H1 (cell line): ENCODE results near the gene RIPOR2.

Experiments
- CTCF ChIP-seq, 3 experiments: IDR thresholded peaks; 1 replicate in 2 of 3; 2 replicates in 1 of 3; pipeline versions ENCODE4 v1.5.1 to v1.6.1; 2011; ENCODE audit warnings: low read length in 3 of 3, mild to moderate bottlenecking in 3 of 3, inconsistent platforms in 2 of 3, low read depth in 1 of 3, moderate library complexity in 1 of 3; ENCODE audit not compliant: insufficient read depth in 1 of 3; ENCODE audit errors: control extremely low read depth in 1 of 3
- EZH2 ChIP-seq: fragments of 200-600 bp; sonication (generic); IDR thresholded peaks from 2 replicates; pipeline ENCODE4 v1.7.1; 2012; ENCODE audit warnings: low read depth, mild to moderate bottlenecking, moderate library complexity, low read length, inconsistent platforms; ENCODE audit not compliant: severe bottlenecking

DNA sequence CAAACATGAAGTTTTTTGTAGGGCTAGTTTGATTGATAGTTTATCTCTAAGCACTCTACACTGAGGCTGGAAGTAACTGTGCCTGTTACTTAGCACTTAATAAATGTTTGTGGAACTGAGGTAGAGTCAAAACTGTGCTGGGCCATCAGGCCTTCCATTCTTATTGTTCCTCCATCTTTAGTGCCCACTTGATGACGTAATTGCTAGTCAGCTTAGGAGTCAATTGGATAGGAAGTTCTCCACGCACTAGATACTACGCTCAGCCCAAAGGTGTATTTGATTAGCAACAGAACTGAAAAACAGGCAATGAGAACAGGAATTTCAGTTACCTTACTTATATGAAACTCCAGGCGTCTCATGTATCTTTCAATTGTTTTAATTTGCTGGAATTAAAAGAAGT is 67.0 kb downstream of the RIPOR2 start:
- TF ChIP-seq CTCF (IDR thresholded peaks at IDR 0.05; ENCODE audit: control extremely low read depth in 1 of 3, insufficient read depth in 1 of 3, low read depth in 1 of 3, low read length in 3 of 3) (no peak), EZH2 (no peak)
